Activated T-helper 1 cell treated with Interleukin-2 at 50 U/mL for 16 hours (primary cell): ENCODE results near the gene PRSS12.

Source experiments
- DNase-seq: peaks from one replicate; pipeline ENCODE4 v3.0.0-alpha.2; 2020; ENCODE audit warnings: low read depth

PRSS12 gene

GRCh38 chr4:118357601-118358000, 4.8 kb upstream of the PRSS12 start:
- no peak for DNase-seq

DNA sequence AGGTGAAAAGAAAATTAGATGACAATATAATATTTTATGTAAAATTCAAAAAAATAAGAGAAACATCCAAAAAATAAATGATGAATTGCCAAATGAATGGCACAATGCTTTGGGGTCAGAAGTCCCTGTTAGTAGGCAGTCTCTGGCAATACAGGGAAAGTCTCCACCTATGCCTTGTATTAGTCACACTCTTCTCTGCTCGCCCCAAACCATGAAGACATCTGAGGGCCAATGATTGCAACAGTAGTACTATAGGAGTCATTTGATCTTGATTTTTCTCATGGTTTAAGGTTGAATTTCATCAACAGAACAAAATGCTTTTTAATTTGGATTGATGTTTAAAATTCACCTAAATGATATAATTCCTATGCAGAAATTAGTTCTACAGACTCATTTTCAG, 3.9 kb upstream of the PRSS12 start:
- DNase-seq = no peak

DNA sequence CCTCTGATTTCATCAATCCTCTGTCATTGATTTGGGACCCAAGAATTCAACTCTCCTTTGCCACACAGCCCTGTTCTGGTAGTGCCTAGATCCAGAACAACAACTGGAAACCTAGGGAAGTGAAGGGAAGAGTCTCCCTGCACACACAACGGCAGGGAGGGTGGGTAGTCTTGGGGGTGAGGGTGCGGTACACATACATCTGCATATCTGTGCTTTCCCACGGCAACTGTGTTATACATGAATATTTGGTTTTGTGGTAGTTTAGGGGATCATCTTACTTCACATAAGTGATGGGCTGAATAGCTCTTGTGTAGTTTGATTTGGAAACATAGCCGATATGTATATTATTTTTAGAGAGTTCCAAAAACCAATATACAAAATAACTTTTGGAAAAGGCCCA, 3.3 kb upstream of the PRSS12 start:
- DNase-seq = no peak

- no peak for DNase-seq
Observed at GRCh38 chr4:118354913-118355312, 2.1 kb upstream of the PRSS12 start.

GRCh38 chr4:118353534-118354030, 779 bp upstream of the PRSS12 start:
- no peak for DNase-seq

- DNase-seq = no peak
Observed at GRCh38 chr4:118351851-118352827, 664 bp downstream of the PRSS12 start.

- no peak for DNase-seq
Observed at GRCh38 chr4:118350961-118351360, 1.8 kb downstream of the PRSS12 start.

GRCh38 chr4:118348886-118349285, 3.9 kb downstream of the PRSS12 start:
- no peak for DNase-seq

DNA sequence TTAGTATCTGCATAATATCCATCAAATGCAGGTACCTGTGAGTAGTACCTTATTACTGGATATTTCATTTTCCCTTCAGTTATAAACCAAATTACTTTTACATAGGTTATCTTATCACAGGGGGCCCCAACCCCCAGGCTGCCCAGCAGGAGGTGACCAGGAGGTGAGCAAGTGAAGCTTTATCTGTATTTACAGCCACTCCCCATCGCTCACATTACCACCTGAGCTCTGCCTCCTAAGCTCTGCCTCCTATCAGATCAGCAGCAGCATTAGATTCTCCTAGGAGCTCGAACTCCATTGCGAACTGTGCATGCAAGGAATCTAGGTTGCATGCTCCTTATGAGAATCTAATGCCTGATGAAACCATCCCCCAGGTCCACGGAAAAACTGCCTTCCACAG, 6.3 kb downstream of the PRSS12 start:
- no peak for DNase-seq

GRCh38 chr4:118345813-118346212, 7.0 kb downstream of the PRSS12 start:
- DNase-seq = no peak

GRCh38 chr4:118344801-118345200, 8.0 kb downstream of the PRSS12 start:
- DNase-seq = no peak

DNA sequence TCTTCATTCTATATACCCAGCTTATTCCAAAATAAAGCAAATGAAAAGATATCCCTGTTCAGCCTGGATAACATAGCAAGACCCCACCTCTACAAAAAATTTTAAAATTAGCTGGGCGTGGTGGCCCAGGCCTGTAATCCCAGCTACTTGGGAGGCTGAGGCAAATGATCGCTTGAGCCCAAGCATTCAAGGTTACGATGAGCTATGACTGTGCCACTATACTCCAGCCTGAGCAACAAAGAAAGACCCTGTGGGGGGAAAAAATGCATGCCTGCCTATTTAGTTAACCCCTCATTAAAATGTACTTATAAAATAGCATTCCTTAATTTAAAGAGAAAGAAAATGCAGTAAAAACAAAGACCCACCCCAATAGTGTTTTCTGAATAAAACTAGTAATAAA, 9.3 kb downstream of the PRSS12 start:
- no peak for DNase-seq

- no peak for DNase-seq
Observed at GRCh38 chr4:118340109-118340508, 12.7 kb downstream of the PRSS12 start.

- no peak for DNase-seq
Observed at GRCh38 chr4:118338981-118339765, 13.6 kb downstream of the PRSS12 start.

GRCh38 chr4:118338518-118338917, 14.3 kb downstream of the PRSS12 start:
- DNase-seq = no peak

GRCh38 chr4:118337954-118338353, 14.8 kb downstream of the PRSS12 start:
- DNase-seq = no peak

GRCh38 chr4:118335774-118336173, 17.0 kb downstream of the PRSS12 start:
- DNase-seq = no peak

DNA sequence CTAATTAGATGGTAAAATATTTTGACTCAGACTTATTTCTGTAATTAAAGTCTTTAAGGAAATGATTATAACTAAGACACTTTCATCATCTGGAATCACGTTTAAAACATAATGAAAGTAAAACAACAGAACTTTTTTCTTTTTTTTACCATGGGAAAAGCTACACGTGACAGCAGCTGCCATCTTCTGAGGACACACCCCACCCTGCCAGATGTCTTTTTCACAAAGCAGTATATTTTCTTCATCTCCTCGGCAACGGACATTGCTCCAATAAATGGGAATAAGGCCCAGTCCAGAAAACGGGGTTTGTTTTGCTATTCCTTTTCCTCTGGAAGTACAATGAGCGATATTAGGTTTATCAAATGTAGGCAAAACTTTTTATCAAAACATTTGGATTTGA, 17.5 kb downstream of the PRSS12 start:
- DNase-seq = no peak

DNA sequence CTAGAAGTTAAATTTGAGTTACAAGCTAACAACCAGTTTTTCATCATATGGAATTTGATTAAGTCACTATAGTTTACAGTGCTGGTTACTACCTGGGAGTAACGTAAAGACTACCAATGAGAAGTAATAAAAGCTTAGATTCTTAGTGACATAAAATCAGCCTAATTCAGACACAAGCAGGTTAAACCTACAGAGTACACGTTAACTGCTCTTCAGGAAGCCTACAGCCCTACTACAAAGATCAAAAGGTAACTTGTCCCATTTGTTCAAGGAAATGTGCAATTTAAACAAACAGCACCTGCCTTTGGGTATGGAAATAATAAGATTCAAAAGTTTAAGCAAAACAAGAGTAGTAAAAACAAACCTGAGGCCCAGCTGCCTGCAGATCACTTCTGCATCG, 21.5 kb downstream of the PRSS12 start:
- DNase-seq = no peak

- DNase-seq = no peak
Observed at GRCh38 chr4:118329849-118330248, 23.0 kb downstream of the PRSS12 start.

GRCh38 chr4:118327554-118328241, 25.1 kb downstream of the PRSS12 start:
- no peak for DNase-seq

DNA sequence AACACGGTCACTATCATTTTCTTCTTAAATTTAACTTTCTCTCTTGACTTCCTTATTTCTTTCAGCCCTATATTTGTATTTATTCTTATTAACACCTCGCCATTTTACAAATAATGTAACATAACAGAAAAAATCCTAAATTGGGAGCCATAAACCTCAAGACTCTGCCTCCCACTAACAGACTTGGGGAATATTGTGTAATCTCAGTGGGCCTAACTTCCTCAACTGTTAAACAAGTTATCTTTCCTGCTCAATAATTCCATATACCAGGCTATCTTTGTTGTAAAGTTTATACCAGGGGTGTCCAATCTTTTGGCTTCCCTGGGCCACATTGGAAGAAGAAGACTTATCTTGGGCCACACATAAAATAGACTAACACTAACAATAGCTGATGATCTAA, 26.2 kb downstream of the PRSS12 start:
- DNase-seq = no peak
